Loucy (cell line): ENCODE measurements around the gene KIF22.

ENCODE experiments used
- EZH2phosphoT487 ChIP-seq: fragments of 200-600 bp; IDR thresholded peaks from 2 replicates; pipeline ENCODE4 v1.6.1; 2018; ENCODE audit warnings: antibody characterized with exemption, mild to moderate bottlenecking, moderate library complexity, borderline replicate concordance
- TF ChIP-seq, protein P1 (sequence below): fragments of 200-600 bp; sonication (generic); conservative IDR thresholded peaks from 2 replicates; pipeline ENCODE4 v1.5.1; 2014; ENCODE audit warnings: mild to moderate bottlenecking, antibody characterized with exemption, low read length

DNA sequence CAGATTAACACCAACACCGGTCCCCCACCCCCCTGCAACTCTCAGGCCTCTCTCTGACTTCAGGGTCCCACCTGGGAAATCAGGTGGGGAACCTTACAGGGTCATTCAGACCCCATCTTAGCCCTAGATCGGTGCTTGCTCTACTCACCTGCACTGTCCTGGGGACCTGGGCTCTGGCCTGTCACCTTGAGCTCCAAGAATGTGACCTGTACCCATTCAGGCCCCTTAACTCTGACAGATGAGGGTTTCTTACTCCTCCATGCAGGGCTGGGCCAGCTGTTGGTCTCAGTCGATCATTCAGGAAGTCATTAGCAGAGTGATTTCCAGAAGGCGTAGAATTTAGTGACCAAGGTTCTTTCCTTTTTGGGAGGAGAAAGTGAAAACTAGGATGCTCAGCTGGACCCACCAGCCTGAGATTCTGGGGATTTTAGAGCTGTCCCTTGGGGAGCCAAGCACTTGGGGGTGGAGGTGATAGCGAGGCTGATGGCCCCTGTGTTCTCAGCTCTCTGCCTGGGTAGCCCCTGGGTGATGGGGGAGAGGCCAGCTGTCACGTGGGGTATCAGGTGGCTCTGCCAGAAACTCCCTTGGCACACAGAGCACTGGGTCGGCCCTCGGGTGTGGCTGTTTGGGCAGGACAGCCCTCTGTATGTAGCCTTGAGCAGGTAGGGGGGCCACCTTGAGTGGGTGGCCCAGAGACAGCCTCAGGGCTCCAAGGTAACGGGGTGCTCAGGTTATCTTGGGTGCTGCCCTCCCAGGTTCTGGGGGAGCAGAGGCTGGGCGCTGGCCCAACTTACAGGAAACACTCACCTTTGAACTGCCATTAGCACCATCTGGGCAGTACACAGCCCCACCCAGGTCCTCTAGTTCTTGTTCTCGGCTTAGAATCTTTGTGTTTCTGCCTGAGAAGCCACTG, 30.4 kb downstream of the KIF22 start:
- TF ChIP-seq, protein P1, sequence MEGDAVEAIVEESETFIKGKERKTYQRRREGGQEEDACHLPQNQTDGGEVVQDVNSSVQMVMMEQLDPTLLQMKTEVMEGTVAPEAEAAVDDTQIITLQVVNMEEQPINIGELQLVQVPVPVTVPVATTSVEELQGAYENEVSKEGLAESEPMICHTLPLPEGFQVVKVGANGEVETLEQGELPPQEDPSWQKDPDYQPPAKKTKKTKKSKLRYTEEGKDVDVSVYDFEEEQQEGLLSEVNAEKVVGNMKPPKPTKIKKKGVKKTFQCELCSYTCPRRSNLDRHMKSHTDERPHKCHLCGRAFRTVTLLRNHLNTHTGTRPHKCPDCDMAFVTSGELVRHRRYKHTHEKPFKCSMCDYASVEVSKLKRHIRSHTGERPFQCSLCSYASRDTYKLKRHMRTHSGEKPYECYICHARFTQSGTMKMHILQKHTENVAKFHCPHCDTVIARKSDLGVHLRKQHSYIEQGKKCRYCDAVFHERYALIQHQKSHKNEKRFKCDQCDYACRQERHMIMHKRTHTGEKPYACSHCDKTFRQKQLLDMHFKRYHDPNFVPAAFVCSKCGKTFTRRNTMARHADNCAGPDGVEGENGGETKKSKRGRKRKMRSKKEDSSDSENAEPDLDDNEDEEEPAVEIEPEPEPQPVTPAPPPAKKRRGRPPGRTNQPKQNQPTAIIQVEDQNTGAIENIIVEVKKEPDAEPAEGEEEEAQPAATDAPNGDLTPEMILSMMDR: no peak
- no peak for TF ChIP-seq EZH2phosphoT487
